ENCODE measurements around the gene ARHGAP45.
A peak's percentile ranks its signal among the peaks of the same experiment; 100 is the strongest.
"Not testable (repeated sequence)": the region's sequence is repeated elsewhere in the genome, so short reads cannot be mapped to it uniquely, and the experiment has no call there.

Gene ARHGAP45, protein sequence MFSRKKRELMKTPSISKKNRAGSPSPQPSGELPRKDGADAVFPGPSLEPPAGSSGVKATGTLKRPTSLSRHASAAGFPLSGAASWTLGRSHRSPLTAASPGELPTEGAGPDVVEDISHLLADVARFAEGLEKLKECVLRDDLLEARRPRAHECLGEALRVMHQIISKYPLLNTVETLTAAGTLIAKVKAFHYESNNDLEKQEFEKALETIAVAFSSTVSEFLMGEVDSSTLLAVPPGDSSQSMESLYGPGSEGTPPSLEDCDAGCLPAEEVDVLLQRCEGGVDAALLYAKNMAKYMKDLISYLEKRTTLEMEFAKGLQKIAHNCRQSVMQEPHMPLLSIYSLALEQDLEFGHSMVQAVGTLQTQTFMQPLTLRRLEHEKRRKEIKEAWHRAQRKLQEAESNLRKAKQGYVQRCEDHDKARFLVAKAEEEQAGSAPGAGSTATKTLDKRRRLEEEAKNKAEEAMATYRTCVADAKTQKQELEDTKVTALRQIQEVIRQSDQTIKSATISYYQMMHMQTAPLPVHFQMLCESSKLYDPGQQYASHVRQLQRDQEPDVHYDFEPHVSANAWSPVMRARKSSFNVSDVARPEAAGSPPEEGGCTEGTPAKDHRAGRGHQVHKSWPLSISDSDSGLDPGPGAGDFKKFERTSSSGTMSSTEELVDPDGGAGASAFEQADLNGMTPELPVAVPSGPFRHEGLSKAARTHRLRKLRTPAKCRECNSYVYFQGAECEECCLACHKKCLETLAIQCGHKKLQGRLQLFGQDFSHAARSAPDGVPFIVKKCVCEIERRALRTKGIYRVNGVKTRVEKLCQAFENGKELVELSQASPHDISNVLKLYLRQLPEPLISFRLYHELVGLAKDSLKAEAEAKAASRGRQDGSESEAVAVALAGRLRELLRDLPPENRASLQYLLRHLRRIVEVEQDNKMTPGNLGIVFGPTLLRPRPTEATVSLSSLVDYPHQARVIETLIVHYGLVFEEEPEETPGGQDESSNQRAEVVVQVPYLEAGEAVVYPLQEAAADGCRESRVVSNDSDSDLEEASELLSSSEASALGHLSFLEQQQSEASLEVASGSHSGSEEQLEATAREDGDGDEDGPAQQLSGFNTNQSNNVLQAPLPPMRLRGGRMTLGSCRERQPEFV

DNA sequence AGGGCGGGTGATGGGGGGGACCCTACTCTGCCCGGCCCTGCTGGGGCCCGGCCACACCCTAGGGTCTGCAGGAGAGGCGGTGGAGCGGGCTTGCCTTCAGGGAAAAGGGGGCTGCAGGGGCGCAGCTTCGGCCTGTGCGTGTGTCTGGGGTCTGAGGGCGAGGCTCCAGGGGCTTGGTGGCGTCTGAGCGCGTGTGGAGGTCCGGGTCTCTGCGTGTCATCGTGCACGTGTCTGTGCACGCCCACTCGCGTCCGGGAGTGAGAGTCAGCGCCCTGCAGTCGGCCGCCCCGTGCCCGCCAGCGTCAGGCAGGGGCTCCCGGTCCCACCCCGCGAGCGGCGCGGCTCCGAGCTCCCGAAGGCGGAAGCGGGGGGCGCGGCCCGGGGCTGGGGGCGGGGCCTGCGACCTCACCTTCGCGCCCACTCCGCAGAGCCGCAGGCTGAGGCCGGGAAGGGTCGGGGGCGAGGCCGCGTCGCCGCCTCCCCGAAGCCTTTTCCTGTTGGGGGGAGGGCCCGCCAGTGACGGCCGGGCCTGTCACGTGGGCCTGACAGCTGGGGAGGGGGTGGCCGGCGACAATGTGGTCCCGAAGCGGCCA is at the start of gene ARHGAP45:
Gene ARHGAP45, plus strand, starts transcription at position 420 of the 593 bp plus-strand sequence. CDS start 239 bp downstream, outside the sequence.
- Mint-ChIP-seq H3K4me3 (peak within 1 kb of the TSS; percentile 90), H3K9me3 (no peaks in the 10 kb centered on the region), H3K27ac (peak within 1 kb of the TSS; percentile 92), H3K27me3 (no peaks in the 10 kb centered on the region), H3K36me3 (ENCODE audit: low read depth) (peaks cover 29% of the 10 kb centered on the region), H3K4me1 (ENCODE audit: low read depth) (peaks cover 48% of the 10 kb centered on the region)
- DNase-seq, result peak; percentile 88

DNA sequence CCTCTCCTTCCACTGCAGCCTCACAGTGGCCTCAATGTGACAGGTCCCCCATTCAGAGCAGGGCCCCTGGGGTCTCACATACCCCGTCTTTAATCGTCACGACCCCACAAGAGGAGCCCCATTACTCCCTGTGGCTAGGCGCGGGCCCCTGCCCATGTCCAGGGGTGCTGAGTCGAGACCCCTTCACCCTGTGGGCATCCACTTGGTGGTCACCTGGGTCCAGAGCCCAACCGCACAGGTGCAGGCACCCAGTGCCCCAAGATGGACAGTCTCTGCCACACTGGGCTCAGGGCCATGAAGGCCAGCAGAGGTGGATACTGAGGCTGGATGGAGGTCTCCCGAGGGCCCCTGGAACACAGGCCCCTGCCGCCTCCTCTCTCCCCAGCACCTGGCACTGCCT is 49.1 kb upstream of the ARHGAP45 start:
- Mint-ChIP-seq H3K27ac (peak overlapping the region; percentile 87), H3K4me1 (ENCODE audit: low read depth) (peaks cover 52% of the 10 kb centered on the region), H3K9me3 (no peaks in the 10 kb centered on the region), H3K36me3 (ENCODE audit: low read depth) (peaks cover 58% of the 10 kb centered on the region), H3K27me3 (no peaks in the 10 kb centered on the region), H3K4me3 (peak overlapping the region; percentile 93)
- no peak for DNase-seq

DNA sequence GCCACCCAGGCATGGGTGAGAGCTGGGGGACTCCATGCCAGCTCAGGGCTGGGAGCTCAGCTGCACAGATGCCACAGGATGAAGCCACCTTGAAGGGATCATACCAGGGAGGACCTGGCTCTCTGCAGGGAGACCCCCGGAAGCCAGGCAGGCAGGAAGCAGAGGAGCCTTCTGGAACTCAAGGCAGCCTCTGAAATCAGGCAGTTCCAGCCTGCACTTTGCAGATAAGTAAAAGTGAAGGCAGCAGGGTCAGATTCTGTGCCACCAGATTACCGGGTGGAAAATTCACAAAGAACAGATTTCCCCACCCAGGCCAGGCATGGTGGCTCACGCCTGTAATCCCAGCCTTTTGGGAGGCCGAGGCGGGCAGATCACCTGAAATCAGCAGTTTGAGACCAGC is 48.6 kb upstream of the ARHGAP45 start:
- no peaks in the 10 kb centered on the region for H3K27me3 Mint-ChIP-seq

DNA sequence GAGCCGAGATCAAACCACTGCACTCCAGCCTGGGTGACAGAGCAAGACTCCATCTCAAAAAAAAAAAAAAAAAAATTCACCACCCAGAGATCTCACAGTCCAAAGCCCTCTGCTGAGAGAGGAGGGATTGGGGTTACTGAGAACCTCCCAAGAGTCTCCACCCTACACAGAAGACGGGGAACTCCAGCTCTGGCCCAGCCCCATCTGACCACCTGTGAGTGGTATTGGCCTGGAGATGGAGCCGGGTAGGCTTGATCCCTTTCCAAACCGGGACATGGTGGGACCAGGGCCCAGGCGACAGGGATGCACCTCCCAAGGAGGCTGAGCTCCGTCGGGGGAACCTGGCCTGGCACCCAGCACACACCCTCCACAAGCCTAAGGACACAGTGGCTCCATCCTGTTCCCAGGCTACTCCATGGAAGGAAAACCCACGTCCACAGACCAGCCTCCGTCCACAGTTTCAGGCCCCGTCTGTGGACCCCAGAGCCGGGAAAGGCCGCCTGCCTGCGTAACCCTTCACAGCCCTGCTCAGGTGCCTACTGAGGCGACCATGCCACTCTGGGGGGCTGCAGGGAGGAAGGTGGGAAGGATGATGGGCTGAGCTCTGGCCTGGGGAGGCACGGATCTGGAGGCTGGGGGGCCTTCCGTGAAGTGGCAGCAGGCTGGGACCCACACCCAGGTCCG is 47.9 kb upstream of the ARHGAP45 start:
- Mint-ChIP-seq H3K9me3 (no peaks in the 10 kb centered on the region), H3K27me3 (no peaks in the 10 kb centered on the region), H3K4me1 (ENCODE audit: low read depth) (peaks cover 52% of the 10 kb centered on the region), H3K27ac (peak overlapping the region; percentile 87), H3K4me3 (peak overlapping the region; percentile 93), H3K36me3 (ENCODE audit: low read depth) (peaks cover 46% of the 10 kb centered on the region)
- DNase-seq, result no peak

More for the DNA sequence above, 48.6 kb upstream of the ARHGAP45 start:
- Mint-ChIP-seq H3K27ac (peak overlapping the region; percentile 87), H3K4me3 (peak overlapping the region; percentile 93), H3K9me3 (no peaks in the 10 kb centered on the region), H3K36me3 (ENCODE audit: low read depth) (peaks cover 53% of the 10 kb centered on the region), H3K4me1 (ENCODE audit: low read depth) (peaks cover 52% of the 10 kb centered on the region)
- DNase-seq, result no peak

DNA sequence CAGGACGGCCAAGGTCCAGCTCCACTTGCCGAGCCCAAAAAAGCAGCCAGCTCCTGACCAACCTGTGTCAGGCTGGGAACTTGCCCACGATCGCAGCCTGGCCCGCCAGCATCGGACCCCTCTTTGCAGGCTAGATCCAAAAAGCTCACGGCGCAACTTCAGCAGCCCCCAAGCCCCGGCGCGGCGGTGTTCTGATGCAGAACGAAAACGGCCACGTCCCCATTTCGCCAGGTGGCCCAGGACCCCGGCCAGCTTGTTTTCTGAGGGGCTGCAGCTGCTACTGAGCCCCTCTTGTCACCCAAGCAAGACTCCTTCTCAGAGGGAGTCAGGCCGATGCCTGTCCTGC is 47.4 kb upstream of the ARHGAP45 start:
- Mint-ChIP-seq H3K9me3 (no peaks in the 10 kb centered on the region), H3K4me3 (peak overlapping the region; percentile 93), H3K27me3 (no peaks in the 10 kb centered on the region), H3K27ac (peak overlapping the region; percentile 93), H3K36me3 (ENCODE audit: low read depth) (peaks cover 43% of the 10 kb centered on the region), H3K4me1 (ENCODE audit: low read depth) (peaks cover 50% of the 10 kb centered on the region)
- no peak for DNase-seq

DNA sequence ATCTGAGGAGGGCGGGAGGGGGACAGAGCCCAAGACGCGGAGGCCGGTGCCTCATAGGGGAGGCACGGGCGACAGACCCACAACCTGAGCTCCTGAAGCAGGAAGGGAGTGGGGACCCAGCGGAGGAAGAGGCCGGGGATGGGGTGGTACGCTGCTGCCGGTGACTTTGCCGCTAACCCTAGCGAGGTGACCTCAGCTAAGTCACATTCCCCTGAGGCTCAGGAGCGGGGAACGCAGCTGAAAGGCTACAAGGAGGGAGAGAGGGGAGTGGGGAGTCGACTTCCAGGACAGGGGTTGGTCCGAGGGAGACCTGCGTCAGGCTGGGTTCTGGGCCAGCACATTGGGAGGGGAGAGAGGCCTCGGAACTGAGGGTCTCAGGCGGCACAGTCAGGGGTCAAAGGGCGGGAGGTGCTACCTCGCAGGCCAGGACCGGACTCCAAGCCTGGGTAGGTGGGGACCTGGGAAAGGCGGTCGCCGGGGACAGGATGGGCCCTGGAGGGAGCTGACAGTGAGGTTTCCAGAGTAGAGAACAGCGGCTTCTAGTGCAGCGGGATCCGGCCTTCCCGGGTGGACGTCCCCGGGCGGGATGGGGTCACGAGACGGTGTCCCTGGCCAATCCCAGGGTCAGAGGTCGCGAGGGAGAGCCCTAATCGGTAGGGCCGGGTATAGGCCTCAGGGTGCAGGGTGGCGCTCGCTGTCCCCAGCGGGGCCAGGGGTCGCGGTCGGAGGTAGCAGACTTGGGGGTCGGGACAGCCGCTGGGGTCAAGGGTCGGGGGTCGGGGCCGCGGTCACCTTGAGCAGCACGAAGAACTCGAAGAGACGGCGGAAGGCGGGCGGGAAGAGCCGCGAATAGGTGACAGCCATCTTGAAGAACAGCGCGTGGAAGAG is 46.7 kb upstream of the ARHGAP45 start:
- DNase-seq, result peak; percentile 65
- H3K27ac Mint-ChIP-seq, result peak overlapping the region; percentile 93

DNA sequence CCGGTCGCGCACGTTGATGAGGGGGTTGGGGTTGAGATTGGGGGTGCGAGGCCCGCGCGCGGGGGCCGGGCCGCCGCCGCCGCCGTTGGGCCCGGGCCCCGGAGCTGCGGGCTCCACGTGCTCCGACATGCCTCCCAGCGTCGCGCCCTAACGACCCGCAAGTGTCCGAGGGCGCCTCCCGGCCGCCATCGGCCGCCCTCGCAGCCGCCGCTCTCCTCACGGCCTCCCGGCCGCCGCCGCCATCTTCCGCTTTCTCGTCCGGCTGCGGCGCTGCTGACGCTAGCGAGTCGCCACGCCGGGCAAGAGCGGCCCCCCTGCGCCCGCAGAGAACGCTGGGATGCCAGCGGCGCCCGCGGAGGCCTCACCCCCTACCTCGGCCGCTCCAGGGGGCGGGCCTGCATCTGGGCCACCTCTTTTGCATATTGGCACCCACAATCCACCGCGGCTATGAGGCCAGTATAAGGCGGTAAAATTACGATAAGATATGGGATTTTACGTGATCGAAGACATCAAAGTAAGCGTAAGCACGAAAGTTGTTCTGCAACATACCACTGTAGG is 46.0 kb upstream of the ARHGAP45 start, which contains the start of gene TMEM259:
Gene TMEM259, minus strand, starts transcription at position 256 of the 558 bp plus-strand sequence. Its CDS starts 127 bp downstream, at position 129.
- H3K36me3 Mint-ChIP-seq (ENCODE audit: low read depth), result peaks cover 38% of the 10 kb centered on the region
- H3K27me3 Mint-ChIP-seq, result no peaks in the 10 kb centered on the region
- no peaks in the 10 kb centered on the region for H3K9me3 Mint-ChIP-seq
- peak within 1 kb of the TSS; percentile 93 for H3K4me3 Mint-ChIP-seq
- DNase-seq, result peak; percentile 97
- peak within 1 kb of the TSS; percentile 100 for H3K27ac Mint-ChIP-seq
- peaks cover 49% of the 10 kb centered on the region for H3K4me1 Mint-ChIP-seq (ENCODE audit: low read depth)

More for the DNA sequence above, 46.7 kb upstream of the ARHGAP45 start:
- Mint-ChIP-seq H3K27me3 (no peaks in the 10 kb centered on the region), H3K9me3 (no peaks in the 10 kb centered on the region), H3K4me1 (ENCODE audit: low read depth) (peaks cover 52% of the 10 kb centered on the region), H3K4me3 (peak overlapping the region; percentile 93), H3K36me3 (ENCODE audit: low read depth) (peaks cover 43% of the 10 kb centered on the region)

DNA sequence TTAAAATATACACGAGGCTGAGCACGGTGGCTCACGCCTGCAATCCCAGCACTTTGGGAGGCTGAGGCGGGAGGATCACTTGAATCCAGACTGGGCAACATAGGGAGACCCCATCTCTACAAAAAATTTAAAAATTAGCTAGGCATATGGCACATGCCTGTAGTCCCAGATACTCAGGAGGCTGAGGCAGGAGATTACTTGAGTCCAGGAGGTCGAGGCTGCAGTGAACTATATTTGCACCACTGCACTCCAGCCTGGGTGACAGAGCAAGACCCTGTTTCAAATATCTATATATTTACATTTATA is 43.1 kb upstream of the ARHGAP45 start:
- H3K4me3 Mint-ChIP-seq, H3K27ac Mint-ChIP-seq, DNase-seq: not testable (repeated sequence)

DNA sequence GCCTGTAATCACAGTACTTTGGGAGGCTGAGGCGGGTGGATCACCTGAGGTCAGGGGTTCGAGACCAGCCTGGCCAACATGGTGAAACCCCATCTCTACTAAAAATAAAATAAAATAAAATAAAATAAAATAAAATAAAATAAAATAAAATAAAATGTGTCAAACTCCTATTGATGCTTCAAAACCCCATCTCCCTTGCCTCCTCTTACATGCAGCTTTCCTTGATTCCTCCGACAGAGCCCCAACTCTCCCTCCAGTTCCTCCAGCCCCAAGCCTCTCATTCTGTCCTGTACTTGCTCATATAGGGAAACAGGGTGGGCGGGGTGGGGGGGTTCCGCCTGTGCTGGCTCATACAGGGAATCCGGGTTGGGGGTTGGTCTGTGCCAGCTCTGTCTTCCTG is 41.9 kb upstream of the ARHGAP45 start:
- H3K4me3 Mint-ChIP-seq, DNase-seq, H3K27ac Mint-ChIP-seq, H3K9me3 Mint-ChIP-seq, H3K27me3 Mint-ChIP-seq: not testable (repeated sequence)
- peaks cover 30% of the 10 kb centered on the region for H3K4me1 Mint-ChIP-seq (ENCODE audit: low read depth)
- peaks cover 18% of the 10 kb centered on the region for H3K36me3 Mint-ChIP-seq (ENCODE audit: low read depth)

More for the DNA sequence above, 43.1 kb upstream of the ARHGAP45 start:
- not testable (repeated sequence) for H3K27me3 Mint-ChIP-seq, H3K9me3 Mint-ChIP-seq
- Mint-ChIP-seq H3K4me1 (ENCODE audit: low read depth) (peaks cover 34% of the 10 kb centered on the region), H3K36me3 (ENCODE audit: low read depth) (peaks cover 24% of the 10 kb centered on the region)

DNA sequence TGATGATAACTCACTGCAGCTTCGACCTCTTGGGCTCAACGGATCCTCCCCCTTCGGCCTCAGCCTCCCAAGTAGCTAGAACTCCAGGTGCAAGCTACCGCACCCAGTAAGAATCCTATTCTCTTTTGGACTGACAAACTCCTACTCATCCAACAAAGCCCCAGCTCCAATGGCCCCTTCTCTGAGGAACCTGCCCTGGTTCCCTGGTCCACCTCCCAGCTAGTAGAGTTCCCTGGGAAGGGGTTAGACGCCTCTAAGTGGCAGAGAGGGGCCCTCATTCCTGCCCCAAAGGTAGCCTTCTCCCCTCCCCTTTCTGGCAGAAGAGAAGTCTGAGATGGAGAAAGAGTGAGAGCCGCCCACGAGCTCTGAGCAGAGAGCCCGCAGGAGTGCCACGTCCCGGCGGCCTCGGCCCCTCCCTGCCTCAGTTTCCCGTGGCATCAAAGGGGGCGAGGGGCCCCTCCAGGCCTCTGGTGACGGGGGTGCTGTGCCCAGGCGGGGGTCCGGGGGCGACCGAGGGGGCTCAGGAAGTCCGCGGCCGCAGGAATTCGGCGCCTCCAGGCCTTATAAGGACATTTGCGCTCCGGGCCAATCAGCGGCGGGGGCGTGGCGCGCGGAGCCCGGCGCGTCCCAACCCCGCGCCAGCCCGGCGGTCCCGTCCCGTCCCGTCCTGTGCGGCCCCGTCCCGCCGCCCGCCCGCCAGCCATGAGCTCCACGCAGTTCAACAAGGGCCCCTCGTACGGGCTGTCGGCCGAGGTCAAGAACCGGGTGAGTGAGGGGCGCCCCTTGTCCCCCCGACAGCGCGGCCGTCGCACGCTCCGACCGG is 40.8 kb upstream of the ARHGAP45 start, which contains the start of gene CNN2:
Gene CNN2, plus strand, starts transcription at position 649 of the 823 bp plus-strand sequence. Its CDS starts 54 bp downstream, at position 703.
- Mint-ChIP-seq H3K36me3 (ENCODE audit: low read depth) (peaks cover 20% of the 10 kb centered on the region), H3K4me3 (peak within 1 kb of the TSS; percentile 89), H3K27me3 (no peaks in the 10 kb centered on the region), H3K4me1 (ENCODE audit: low read depth) (peaks cover 38% of the 10 kb centered on the region), H3K27ac (peak within 1 kb of the TSS; percentile 91), H3K9me3 (no peaks in the 10 kb centered on the region)
- DNase-seq, result peak; percentile 82

DNA sequence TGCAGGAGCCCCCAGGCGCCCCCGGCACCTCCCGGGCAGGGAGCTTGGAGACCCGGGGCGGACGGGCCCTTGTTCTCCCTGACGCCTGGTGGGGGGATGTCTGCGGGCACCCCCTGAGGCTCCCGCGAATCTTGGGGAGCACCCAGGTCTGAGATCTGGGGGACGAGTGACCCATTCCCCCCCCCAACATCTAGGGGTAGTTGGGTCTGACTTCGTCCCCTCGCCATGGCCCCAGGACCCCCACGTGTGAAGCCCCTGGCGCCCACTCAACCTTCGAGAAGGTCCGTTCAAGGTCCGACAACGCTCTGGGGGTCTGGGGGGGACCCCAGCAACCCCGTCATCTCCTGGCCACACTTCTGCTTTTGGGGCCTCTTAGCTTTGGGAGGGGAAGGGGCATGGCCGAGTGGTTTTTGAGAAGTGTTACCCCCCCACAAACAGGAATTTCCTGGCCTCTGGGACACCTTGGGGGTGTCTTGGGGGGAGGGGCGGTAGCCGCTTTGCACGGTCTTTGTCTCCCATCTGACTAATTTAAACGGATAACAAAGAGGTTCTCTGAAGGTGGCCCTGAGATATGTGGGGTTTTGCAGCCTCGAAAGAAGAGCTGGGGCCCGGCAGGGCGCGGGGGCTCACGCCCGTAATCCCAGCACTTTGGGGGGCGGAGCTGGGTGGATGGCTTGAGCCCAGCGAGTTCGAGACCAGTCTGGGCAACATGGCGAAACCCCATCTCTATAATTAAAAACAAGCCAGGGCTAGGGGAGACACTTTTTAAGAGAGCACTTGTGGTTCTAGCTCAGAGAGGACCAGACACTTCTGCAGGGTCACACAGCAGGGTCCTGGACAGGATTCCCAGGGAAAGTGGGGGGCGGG is 40.0 kb upstream of the ARHGAP45 start:
- Mint-ChIP-seq H3K9me3 (no peaks in the 10 kb centered on the region), H3K4me3 (peak overlapping the region; percentile 89), H3K4me1 (ENCODE audit: low read depth) (peaks cover 31% of the 10 kb centered on the region), H3K36me3 (ENCODE audit: low read depth) (peaks cover 24% of the 10 kb centered on the region), H3K27ac (peak overlapping the region; percentile 91), H3K27me3 (no peaks in the 10 kb centered on the region)
- peak; percentile 60 for DNase-seq

Data from activated T-cell treated with anti-CD3 and anti-CD28 coated beads, Interleukin-2, amount 50 U/mL, for 24 hours (primary cell).